GM12875 (cell line): ENCODE data around the gene RGL1.

ENCODE experiments used
- H3K4me3 ChIP-seq: one replicate; pipeline ENCODE4 v1.5.1; 2011; ENCODE audit warnings: low read depth, low read length, control low read depth
- CTCF ChIP-seq: IDR thresholded peaks from 2 replicates; pipeline ENCODE4 v1.5.1; 2011; ENCODE audit warnings: low read depth, mild to moderate bottlenecking, control low read depth, inconsistent platforms, low read length, moderate library complexity, borderline replicate concordance; ENCODE audit not compliant: insufficient read depth

RGL1 gene

GRCh38 chr1:183810756-183811544 lies 6.0 kb downstream of the RGL1 start:
- no peak overlapping the region for H3K4me3 ChIP-seq
- no peak for TF ChIP-seq CTCF

- no peak overlapping the region for H3K4me3 ChIP-seq
- TF ChIP-seq CTCF: no peak
Observed at GRCh38 chr1:183812128-183812527, 7.2 kb downstream of the RGL1 start.

GRCh38 chr1:183812686-183813569 lies 8.0 kb downstream of the RGL1 start:
- no peak overlapping the region for H3K4me3 ChIP-seq
- TF ChIP-seq CTCF: no peak

- TF ChIP-seq CTCF: no peak
Observed at GRCh38 chr1:183814121-183814681, 9.3 kb downstream of the RGL1 start.

GRCh38 chr1:183816110-183816509 lies 11.2 kb downstream of the RGL1 start:
- TF ChIP-seq CTCF: no peak
- no peak overlapping the region for H3K4me3 ChIP-seq

More at GRCh38 chr1:183814121-183814681, 9.3 kb downstream of the RGL1 start:
- no peak overlapping the region for H3K4me3 ChIP-seq

GRCh38 chr1:183817576-183818288 lies 12.8 kb downstream of the RGL1 start:
- TF ChIP-seq CTCF: no peak
- no peak overlapping the region for H3K4me3 ChIP-seq
